Hepatocyte (in vitro differentiated cells): ENCODE measurements around the gene ADH4.

Source experiments
- CTCF ChIP-seq: fragments of 200-600 bp; sonication (generic); IDR thresholded peaks from 2 replicates; pipeline ENCODE4 v1.5.1; 2016; ENCODE audit warnings: antibody characterized with exemption, mild to moderate bottlenecking; ENCODE audit not compliant: poor library complexity
- EZH2 ChIP-seq: fragments of 200-600 bp; sonication (generic); IDR thresholded peaks from 2 replicates; pipeline ENCODE4 v1.6.1; 2016; ENCODE audit warnings: antibody characterized with exemption, mild to moderate bottlenecking, borderline replicate concordance

- no peak for TF ChIP-seq CTCF
- TF ChIP-seq EZH2, result no peak
These were observed 4.5 kb upstream of the ADH4 start for GRCh38 chr4:99148550-99148949.
